ENCODE results near the gene AQP7.
"Not testable (repeated sequence)": the region's sequence is repeated elsewhere in the genome, so short reads cannot be mapped to it uniquely, and the experiment has no call there.

Gene AQP7

DNA sequence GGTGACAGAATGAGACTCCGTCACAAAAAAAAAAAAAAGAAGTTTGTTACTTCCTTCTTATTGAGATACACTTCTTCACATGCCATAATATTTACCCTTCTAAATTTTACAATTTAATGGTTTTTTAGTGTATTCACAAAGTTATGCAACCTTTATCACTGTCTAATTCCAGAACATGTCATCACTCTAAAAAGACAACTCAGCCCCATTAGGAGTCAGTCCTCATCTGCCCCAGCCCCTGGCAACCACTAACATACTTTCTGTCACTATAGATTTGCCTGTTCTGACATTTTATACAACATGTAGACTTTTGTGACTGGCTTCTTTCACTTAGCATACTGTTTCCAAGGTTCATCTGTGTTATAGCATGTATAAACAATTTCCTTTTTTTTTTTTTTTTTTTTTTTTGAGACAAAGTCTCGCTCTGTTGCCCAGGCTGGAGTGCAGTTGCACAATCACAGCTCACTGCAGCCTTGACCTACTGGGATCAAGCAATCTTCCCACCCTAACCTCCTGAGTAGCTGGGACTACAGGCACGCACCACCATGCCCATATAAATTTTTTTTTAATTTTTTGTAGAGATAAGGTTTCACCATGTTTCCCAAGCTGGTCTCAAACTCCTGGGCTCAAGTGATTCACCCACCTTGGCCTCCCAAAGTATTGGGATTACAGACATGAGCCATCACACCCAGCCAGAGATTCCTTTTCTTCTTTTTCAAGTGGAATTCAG lies 27.1 kb upstream of the AQP7 start:
- Histone ChIP-seq H3K4me1 (ENCODE audit: control insufficient read depth, insufficient read depth, low read length) (no peaks in the 10 kb centered on the region), H3K9me3 (ENCODE audit: control insufficient read depth, insufficient read depth, low read length) (no peaks in the 10 kb centered on the region), H3K4me3 (ENCODE audit: low read depth, low read length) (no peak overlapping the region), H3K27me3 (ENCODE audit: control insufficient read depth, insufficient read depth, low read length) (no peaks in the 10 kb centered on the region), H3K9ac (ENCODE audit: low read depth, low read length) (no peak overlapping the region), H3K36me3 (ENCODE audit: control insufficient read depth, insufficient read depth, low read length) (no peaks in the 10 kb centered on the region)

DNA sequence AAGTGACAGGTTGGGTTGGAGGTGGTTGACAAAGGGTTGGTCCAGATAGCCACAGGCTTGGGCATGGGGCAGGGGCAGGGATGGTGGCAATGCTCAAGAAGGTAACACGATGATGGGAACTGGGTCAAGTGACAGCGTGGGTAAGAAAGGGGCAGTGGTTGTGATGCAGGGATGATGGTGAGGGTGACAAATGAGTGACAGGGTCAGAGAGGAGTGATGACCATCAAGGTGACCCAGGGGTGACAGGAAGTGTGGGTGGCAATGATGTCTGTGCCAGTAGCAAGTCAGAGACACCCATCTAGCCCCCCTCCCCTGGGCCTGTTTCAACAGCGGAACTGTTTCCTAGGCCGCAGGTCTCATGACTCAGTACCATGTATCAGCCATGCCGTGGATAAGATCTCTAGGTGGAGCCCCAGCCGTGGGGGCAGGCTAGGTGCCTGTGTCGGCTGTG lies 24.5 kb upstream of the AQP7 start:
- H3K9ac ChIP-seq (ENCODE audit: low read depth, low read length), result no peak overlapping the region
- no peaks in the 10 kb centered on the region for H3K9me3 ChIP-seq (ENCODE audit: control insufficient read depth, insufficient read depth, low read length)

DNA sequence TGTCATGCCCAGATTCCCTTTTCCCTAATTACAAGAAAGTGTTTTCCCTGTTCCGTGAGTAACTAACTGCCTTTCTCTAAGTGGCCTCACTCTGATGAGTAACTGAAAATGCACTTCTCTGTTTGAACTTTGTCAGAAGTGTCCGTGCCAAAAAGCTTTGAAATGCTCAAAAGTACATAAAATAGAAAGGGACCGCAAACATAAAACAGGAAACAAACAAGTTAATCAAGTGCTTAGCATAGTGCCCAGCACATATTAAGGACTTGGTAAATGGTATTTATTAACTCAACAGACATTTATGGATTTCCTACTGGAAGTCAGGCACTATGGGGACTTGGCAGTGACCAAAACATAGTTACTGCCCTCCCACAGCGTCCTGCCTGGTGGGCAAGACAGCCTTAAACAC lies 22.8 kb upstream of the AQP7 start:
- Histone ChIP-seq H3K4me3 (ENCODE audit: low read depth, low read length) (no peak overlapping the region), H3K4me1 (ENCODE audit: control insufficient read depth, insufficient read depth, low read length) (no peaks in the 10 kb centered on the region), H3K27me3 (ENCODE audit: control insufficient read depth, insufficient read depth, low read length) (no peaks in the 10 kb centered on the region), H3K36me3 (ENCODE audit: control insufficient read depth, insufficient read depth, low read length) (no peaks in the 10 kb centered on the region), H3K9me3 (ENCODE audit: control insufficient read depth, insufficient read depth, low read length) (no peaks in the 10 kb centered on the region), H3K9ac (ENCODE audit: low read depth, low read length) (no peak overlapping the region)

More for the DNA sequence above, 24.5 kb upstream of the AQP7 start:
- H3K4me1 ChIP-seq (ENCODE audit: control insufficient read depth, insufficient read depth, low read length), result no peaks in the 10 kb centered on the region
- no peaks in the 10 kb centered on the region for H3K27me3 ChIP-seq (ENCODE audit: control insufficient read depth, insufficient read depth, low read length)
- no peaks in the 10 kb centered on the region for H3K36me3 ChIP-seq (ENCODE audit: control insufficient read depth, insufficient read depth, low read length)
- no peak overlapping the region for H3K4me3 ChIP-seq (ENCODE audit: low read depth, low read length)

DNA sequence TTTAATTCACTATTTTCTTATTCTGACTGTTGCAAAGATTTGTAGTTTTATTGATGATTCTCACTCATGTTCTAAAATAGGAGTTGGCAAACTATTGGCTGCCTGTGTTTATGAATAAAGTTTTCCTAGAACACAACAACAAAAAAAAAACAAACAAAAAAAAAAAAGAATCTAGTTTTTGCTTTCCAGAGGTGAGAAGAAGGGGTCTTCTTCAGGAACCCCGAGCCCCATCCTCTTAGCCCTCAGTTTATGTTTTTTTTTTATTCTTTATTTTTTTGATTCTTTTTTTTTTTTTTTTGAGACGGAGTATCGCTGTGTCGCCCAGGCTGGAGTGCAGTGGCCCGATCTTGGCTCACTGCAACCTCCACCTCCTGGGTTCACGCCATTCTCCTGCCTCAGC lies 22.1 kb upstream of the AQP7 start:
- H3K9me3 ChIP-seq (ENCODE audit: control insufficient read depth, insufficient read depth, low read length), result not testable (repeated sequence)

DNA sequence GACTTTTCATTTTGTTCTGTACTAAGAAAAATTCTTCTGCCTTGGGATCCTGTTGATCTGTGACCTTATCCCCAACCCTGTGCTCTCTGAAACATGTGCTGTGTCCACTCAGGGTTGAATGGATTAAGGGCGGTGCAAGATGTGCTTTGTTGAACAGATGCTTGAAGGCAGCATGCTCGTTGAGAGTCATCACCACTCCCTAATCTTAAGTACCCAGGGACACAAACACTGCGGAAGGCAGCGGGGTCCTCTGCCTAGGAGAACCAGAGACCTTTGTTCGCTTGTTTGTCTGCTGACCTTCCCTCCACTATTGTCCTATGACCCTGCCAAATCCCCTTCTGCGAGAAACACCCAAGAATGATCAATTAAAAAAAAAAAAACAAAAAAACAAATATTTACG lies 21.7 kb upstream of the AQP7 start:
- H3K4me1 ChIP-seq (ENCODE audit: control insufficient read depth, insufficient read depth, low read length); H3K9me3 ChIP-seq (ENCODE audit: control insufficient read depth, insufficient read depth, low read length); H3K27me3 ChIP-seq (ENCODE audit: control insufficient read depth, insufficient read depth, low read length); H3K9ac ChIP-seq (ENCODE audit: low read depth, low read length); H3K36me3 ChIP-seq (ENCODE audit: control insufficient read depth, insufficient read depth, low read length); H3K4me3 ChIP-seq (ENCODE audit: low read depth, low read length): not testable (repeated sequence)

More for the DNA sequence above, 22.1 kb upstream of the AQP7 start:
- not testable (repeated sequence) for H3K4me3 ChIP-seq (ENCODE audit: low read depth, low read length); H3K9ac ChIP-seq (ENCODE audit: low read depth, low read length); H3K4me1 ChIP-seq (ENCODE audit: control insufficient read depth, insufficient read depth, low read length); H3K36me3 ChIP-seq (ENCODE audit: control insufficient read depth, insufficient read depth, low read length); H3K27me3 ChIP-seq (ENCODE audit: control insufficient read depth, insufficient read depth, low read length)

DNA sequence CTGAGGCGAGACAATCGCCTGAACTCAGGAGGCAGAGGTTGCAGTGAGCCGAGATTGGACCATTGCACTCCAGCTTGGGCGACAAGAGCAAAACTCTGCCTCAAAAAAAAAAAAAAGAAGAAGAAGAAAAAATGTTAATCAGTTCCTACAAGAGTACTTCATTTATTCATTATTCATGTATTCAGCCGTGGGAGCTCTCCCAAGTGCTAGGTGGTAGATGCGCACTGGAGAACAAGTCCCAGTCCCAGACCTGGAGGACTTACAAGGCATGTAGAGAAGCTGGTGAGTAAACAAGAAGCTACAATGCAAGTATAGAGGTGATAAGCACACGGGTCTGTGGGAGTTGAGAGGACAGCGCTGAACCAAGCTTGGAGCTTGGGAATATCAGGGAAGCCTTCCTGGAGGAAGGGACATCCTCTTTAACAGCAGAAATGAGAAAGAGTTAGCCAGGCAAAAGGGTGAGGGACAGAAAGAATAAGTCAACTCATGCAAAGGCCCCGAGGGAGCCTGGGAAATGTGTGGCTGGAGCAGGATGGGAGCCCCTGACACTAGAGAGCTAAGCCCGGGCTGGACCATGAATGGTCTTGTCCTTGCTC lies 17.4 kb upstream of the AQP7 start:
- Histone ChIP-seq H3K4me1 (ENCODE audit: control insufficient read depth, insufficient read depth, low read length) (peaks cover 4% of the 10 kb centered on the region), H3K36me3 (ENCODE audit: control insufficient read depth, insufficient read depth, low read length) (no peaks in the 10 kb centered on the region), H3K9me3 (ENCODE audit: control insufficient read depth, insufficient read depth, low read length) (no peaks in the 10 kb centered on the region), H3K27me3 (ENCODE audit: control insufficient read depth, insufficient read depth, low read length) (no peaks in the 10 kb centered on the region), H3K9ac (ENCODE audit: low read depth, low read length) (no peak overlapping the region), H3K4me3 (ENCODE audit: low read depth, low read length) (no peak overlapping the region)

DNA sequence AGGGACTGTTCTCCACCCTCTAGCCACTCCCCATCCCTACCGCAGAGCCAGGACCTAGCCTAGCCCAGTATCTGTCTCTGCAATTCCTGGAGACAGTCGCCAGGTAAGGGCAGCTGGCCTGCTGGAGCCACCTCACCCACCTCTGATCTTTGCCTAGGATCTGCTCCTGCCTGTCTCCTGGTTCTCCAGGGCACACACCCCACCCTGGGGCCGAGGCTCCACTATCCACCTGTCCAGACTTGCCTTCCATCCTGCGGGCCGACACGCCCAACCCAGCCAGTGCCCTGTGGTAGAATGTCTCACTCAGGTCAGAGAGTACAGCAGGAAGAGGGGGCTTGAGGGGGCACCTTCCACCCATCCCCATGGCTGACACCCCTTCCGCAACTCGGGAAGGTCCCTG lies 15.7 kb upstream of the AQP7 start:
- Histone ChIP-seq H3K9me3 (ENCODE audit: control insufficient read depth, insufficient read depth, low read length) (no peaks in the 10 kb centered on the region), H3K9ac (ENCODE audit: low read depth, low read length) (no peak overlapping the region), H3K27me3 (ENCODE audit: control insufficient read depth, insufficient read depth, low read length) (no peaks in the 10 kb centered on the region), H3K4me3 (ENCODE audit: low read depth, low read length) (no peak overlapping the region), H3K4me1 (ENCODE audit: control insufficient read depth, insufficient read depth, low read length) (peaks cover 4% of the 10 kb centered on the region), H3K36me3 (ENCODE audit: control insufficient read depth, insufficient read depth, low read length) (no peaks in the 10 kb centered on the region)

DNA sequence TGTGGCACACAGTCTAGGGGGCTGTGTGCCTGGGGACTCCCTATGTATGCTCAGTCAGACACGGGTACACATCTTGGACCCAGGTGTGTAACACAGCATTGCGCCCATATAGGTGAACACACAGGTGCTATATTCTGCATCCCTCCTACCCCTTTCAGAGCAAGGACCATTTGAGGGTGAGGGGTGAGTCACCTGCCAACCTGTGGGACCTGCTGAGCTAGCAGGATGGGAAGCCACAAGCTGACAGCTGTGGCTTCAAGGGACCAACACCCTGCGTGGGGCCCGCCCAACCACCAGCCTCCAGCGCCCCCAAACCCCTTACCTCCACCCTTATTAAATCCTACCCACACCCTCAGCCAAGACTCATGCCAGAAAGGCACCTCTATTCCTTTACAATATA lies 14.6 kb upstream of the AQP7 start:
- Histone ChIP-seq H3K9ac (ENCODE audit: low read depth, low read length) (no peak overlapping the region), H3K27me3 (ENCODE audit: control insufficient read depth, insufficient read depth, low read length) (no peaks in the 10 kb centered on the region), H3K9me3 (ENCODE audit: control insufficient read depth, insufficient read depth, low read length) (no peaks in the 10 kb centered on the region), H3K4me3 (ENCODE audit: low read depth, low read length) (no peak overlapping the region), H3K36me3 (ENCODE audit: control insufficient read depth, insufficient read depth, low read length) (no peaks in the 10 kb centered on the region), H3K4me1 (ENCODE audit: control insufficient read depth, insufficient read depth, low read length) (peaks cover 4% of the 10 kb centered on the region)

DNA sequence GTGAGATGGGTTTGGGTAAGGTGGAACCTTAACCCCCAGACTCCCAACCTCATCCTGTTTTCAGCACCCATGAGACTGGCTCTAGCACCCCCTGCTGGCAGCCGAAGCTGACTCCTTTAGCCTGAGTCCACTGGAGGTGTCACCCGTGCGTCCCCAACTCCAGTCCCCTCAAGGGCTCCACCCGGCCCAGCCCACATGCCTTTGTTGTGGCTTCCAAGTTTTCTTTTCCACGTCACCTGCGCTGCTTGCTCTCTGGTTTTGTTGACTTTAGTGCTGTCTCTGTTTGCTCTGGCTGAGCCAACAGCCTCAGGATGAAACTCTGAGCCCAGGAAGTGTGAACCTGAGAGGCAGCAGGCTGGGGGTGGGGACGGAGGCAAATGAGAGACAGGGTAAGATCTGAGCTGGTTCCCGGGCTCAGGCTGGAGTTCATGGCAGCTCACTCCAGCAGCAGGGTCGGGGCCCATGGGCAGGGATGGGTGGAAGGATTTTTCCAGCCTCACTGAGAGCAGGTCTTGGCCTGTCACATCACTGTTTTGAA lies 13.2 kb upstream of the AQP7 start:
- no peaks in the 10 kb centered on the region for H3K36me3 ChIP-seq (ENCODE audit: control insufficient read depth, insufficient read depth, low read length)
- no peaks in the 10 kb centered on the region for H3K9me3 ChIP-seq (ENCODE audit: control insufficient read depth, insufficient read depth, low read length)
- no peak overlapping the region for H3K4me3 ChIP-seq (ENCODE audit: low read depth, low read length)
- H3K27me3 ChIP-seq (ENCODE audit: control insufficient read depth, insufficient read depth, low read length), result no peaks in the 10 kb centered on the region
- H3K9ac ChIP-seq (ENCODE audit: low read depth, low read length), result no peak overlapping the region
- H3K4me1 ChIP-seq (ENCODE audit: control insufficient read depth, insufficient read depth, low read length), result peaks cover 4% of the 10 kb centered on the region

DNA sequence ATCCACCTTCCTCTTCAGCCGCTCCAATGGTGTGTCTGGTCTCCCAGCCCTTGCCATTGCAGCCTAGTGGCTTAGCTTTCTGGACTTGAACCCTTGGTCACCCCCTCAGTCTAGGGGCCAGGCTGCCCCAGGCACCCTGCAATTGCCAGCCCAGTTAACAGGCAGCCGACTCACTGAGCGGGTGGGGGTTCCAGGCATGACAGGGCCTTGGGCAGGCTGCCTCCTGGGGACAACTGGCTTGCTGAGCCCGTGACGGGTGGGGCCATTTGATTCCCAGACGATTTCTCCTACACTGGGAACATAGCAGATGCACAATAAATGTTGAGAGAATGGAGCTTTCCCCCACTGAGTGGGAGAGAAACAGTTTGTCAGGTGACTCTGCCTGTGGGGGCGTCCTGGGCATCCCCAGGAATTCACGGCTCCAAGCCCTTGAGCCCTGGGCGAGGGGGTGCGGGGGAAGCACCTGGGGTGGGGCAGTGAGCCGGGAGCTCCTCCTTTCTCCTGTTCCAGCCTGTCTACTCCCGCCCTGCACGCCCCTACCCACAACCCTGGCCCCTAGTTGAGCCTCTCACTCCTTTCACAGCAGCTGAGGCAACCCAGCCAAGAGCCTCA lies 12.6 kb upstream of the AQP7 start:
- Histone ChIP-seq H3K4me1 (ENCODE audit: control insufficient read depth, insufficient read depth, low read length) (peaks cover 4% of the 10 kb centered on the region), H3K4me3 (ENCODE audit: low read depth, low read length) (no peak overlapping the region), H3K27me3 (ENCODE audit: control insufficient read depth, insufficient read depth, low read length) (no peaks in the 10 kb centered on the region), H3K9me3 (ENCODE audit: control insufficient read depth, insufficient read depth, low read length) (no peaks in the 10 kb centered on the region), H3K36me3 (ENCODE audit: control insufficient read depth, insufficient read depth, low read length) (no peaks in the 10 kb centered on the region), H3K9ac (ENCODE audit: low read depth, low read length) (no peak overlapping the region)

DNA sequence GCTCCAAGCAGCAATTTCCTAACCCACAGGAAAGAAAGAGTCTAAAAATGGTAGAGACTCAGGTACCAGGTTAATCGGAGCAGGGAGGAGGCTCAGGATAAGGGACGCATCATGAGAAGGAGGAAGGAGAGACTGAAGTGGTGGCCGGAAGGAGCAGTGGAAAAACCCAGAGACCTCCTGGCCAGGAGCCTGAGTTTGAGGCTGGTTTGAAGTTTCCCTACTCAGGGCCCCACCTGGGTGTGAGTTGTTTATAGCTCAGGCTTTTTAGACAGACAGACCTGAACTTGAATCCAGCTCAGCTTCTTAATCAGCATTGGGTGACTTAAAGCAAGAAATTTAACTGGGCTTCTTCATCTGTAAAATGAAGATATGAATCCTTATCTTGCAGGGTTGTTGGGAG lies 11.9 kb upstream of the AQP7 start:
- Histone ChIP-seq H3K27me3 (ENCODE audit: control insufficient read depth, insufficient read depth, low read length) (no peaks in the 10 kb centered on the region), H3K9me3 (ENCODE audit: control insufficient read depth, insufficient read depth, low read length) (no peaks in the 10 kb centered on the region), H3K4me1 (ENCODE audit: control insufficient read depth, insufficient read depth, low read length) (peaks cover 4% of the 10 kb centered on the region), H3K9ac (ENCODE audit: low read depth, low read length) (no peak overlapping the region), H3K36me3 (ENCODE audit: control insufficient read depth, insufficient read depth, low read length) (no peaks in the 10 kb centered on the region), H3K4me3 (ENCODE audit: low read depth, low read length) (no peak overlapping the region)

DNA sequence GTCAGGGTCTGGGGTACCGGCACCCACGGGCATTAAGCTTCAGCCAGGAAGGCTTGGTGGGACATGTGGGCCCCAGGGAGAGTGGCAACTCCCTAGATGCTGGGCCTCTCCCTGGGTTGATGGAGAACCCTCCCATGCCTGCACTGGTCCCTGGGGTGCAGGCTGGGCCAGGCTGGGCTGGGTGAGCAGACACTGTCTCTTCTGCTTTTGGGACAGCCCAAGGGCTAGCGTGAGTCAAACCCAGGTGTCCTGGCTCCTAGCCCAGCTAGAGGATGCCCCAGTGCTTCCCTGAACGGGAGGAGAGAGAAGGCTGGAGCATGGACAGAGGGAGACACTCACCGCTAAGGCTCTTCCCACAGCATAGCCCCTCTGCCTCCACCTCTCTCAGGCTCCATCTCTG lies 5.7 kb upstream of the AQP7 start:
- Histone ChIP-seq H3K27me3 (ENCODE audit: control insufficient read depth, insufficient read depth, low read length) (no peaks in the 10 kb centered on the region), H3K36me3 (ENCODE audit: control insufficient read depth, insufficient read depth, low read length) (no peaks in the 10 kb centered on the region), H3K4me1 (ENCODE audit: control insufficient read depth, insufficient read depth, low read length) (no peaks in the 10 kb centered on the region), H3K9me3 (ENCODE audit: control insufficient read depth, insufficient read depth, low read length) (no peaks in the 10 kb centered on the region), H3K9ac (ENCODE audit: low read depth, low read length) (no peak overlapping the region), H3K4me3 (ENCODE audit: low read depth, low read length) (no peak overlapping the region)
